Measurements from ENCODE around the gene CEMIP2. TPM values are rescaled to one million over a fixed set of nuclear protein-coding genes. Genes with fewer than 3 reads are reported as not detected.
A peak's percentile ranks its signal among the peaks of the same experiment; 100 is the strongest.

The CEMIP2 gene
- polyA plus RNA-seq, 1 of the 3 experiments (the other 2 are of a cell fraction), result 39.8 TPM

GRCh38 chr9:71764891-71765290, 3.4 kb downstream of the CEMIP2 start:
- Histone ChIP-seq H3K4me1 (ENCODE audit: control insufficient read depth in 1 of 2, insufficient read depth in 2 of 2, low read depth in 1 of 2, low read length in 1 of 2) (peaks cover 8 to 42% of the 10 kb centered on the region in 2 experiments), H3K36me3 (replicated peaks in 1 of 2; ENCODE audit: control insufficient read depth in 1 of 2, insufficient read depth in 2 of 2, low read length in 1 of 2) (no peaks in the 10 kb centered on the region), H3F3A (replicated peaks; ENCODE audit: insufficient read depth) (peaks cover 18% of the 10 kb centered on the region), H3K4me2 (peak overlapping the region; percentile 81; the same call in 1 of the 2 replicates), H3K9me2 (no peaks in the 10 kb centered on the region), H3K9ac (no peak overlapping the region), H3K9me3 (no peaks in the 10 kb centered on the region), H3K27me3 (ENCODE audit: insufficient read depth) (no peaks in the 10 kb centered on the region), H2AFZ (ENCODE audit: low read depth) (no peak overlapping the region), H3K27ac (ENCODE audit: low read depth in 2 of 2, low read length in 1 of 2) (peak overlapping the region in 1 of 2 experiments; percentile 80; a peak in 2 of 4 replicates), H3K79me2 (ENCODE audit: insufficient read depth) (peaks cover 63% of the 10 kb centered on the region), H4K20me1 (ENCODE audit: insufficient read depth) (no peaks in the 10 kb centered on the region), H3K4me3 (ENCODE audit: low read depth in 2 of 2, low read length in 1 of 2) (no peak overlapping the region)
- no peak for TF ChIP-seq TCF12 (IDR thresholded peaks at IDR 0.05)
- TF ChIP-seq SIN3A (IDR thresholded peaks at IDR 0.05; ENCODE audit: borderline replicate concordance, low read depth, low read length), result no peak
- TF ChIP-seq RAD21 (IDR thresholded peaks at IDR 0.05; ENCODE audit: low read length), result no peak
- no peak for TF ChIP-seq FOXM1 (IDR thresholded peaks at IDR 0.05; ENCODE audit: low read depth)
- TF ChIP-seq GABPA (IDR thresholded peaks at IDR 0.05; ENCODE audit: low read depth), result no peak
- TF ChIP-seq RFX5 (IDR thresholded peaks at IDR 0.05; ENCODE audit: low read length), result no peak
- TF ChIP-seq JUND (IDR thresholded peaks at IDR 0.05), result no peak
- TF ChIP-seq MAX (IDR thresholded peaks at IDR 0.05; ENCODE audit: low read depth), result no peak
- TF ChIP-seq IRF3 (IDR thresholded peaks at IDR 0.05; ENCODE audit: low read depth, low read length), result no peak
- TF ChIP-seq MXI1 (IDR thresholded peaks at IDR 0.05; ENCODE audit: low read depth, low read length), result no peak
- TF ChIP-seq ZBTB33 (IDR thresholded peaks at IDR 0.05; ENCODE audit: borderline replicate concordance, low read depth), result no peak
- 30% methylated on average over 1 of the region's 1 CpG for WGBS (ENCODE audit: low lambda C conversion rate)
- ChIA-PET POLR2A (no interaction called here), CTCF (no interaction called here)
- DNase-seq, result no peak

- no peak for DNase-seq
- WGBS (ENCODE audit: low lambda C conversion rate), result 30% methylated on average over 4 of the region's 4 CpGs
- Histone ChIP-seq H3K27ac (ENCODE audit: low read depth in 2 of 2, low read length in 1 of 2) (peak overlapping the region; percentile 73 to 80), H3K9ac (no peak overlapping the region; the same call in 1 of the 2 replicates), H3K9me2 (no peaks in the 10 kb centered on the region), H3K4me2 (peak overlapping the region; percentile 81; the same call in 1 of the 2 replicates), H3K4me3 (ENCODE audit: low read depth in 2 of 2, low read length in 1 of 2) (peak overlapping the region in 1 of 2 experiments; percentile 4; a peak in 1 of 4 replicates), H3K27me3 (ENCODE audit: insufficient read depth) (no peaks in the 10 kb centered on the region), H3F3A (replicated peaks; ENCODE audit: insufficient read depth) (peaks cover 17% of the 10 kb centered on the region), H3K9me3 (no peaks in the 10 kb centered on the region), H3K79me2 (ENCODE audit: insufficient read depth) (peaks cover 63% of the 10 kb centered on the region), H2AFZ (ENCODE audit: low read depth) (no peak overlapping the region), H3K4me1 (ENCODE audit: control insufficient read depth in 1 of 2, insufficient read depth in 2 of 2, low read depth in 1 of 2, low read length in 1 of 2) (peaks cover 7 to 42% of the 10 kb centered on the region in 2 experiments), H3K36me3 (replicated peaks in 1 of 2; ENCODE audit: control insufficient read depth in 1 of 2, insufficient read depth in 2 of 2, low read length in 1 of 2) (no peaks in the 10 kb centered on the region), H4K20me1 (ENCODE audit: insufficient read depth) (no peaks in the 10 kb centered on the region)
- ChIA-PET POLR2A (no interaction called here), CTCF (no interaction called here)
- TF ChIP-seq IRF3 (IDR thresholded peaks at IDR 0.05; ENCODE audit: low read depth, low read length) (no peak), MXI1 (IDR thresholded peaks at IDR 0.05; ENCODE audit: low read depth, low read length) (no peak), RXRA (IDR thresholded peaks at IDR 0.05; ENCODE audit: borderline replicate concordance, low read depth) (no peak), EP300 (IDR thresholded peaks at IDR 0.05; ENCODE audit: borderline replicate concordance in 1 of 2, low read depth in 1 of 2, low read length in 1 of 2) (no peak), EZH2phosphoT487 (IDR thresholded peaks at IDR 0.05; ENCODE audit: borderline replicate concordance, low read depth) (no peak), ZBTB33 (IDR thresholded peaks at IDR 0.05; ENCODE audit: borderline replicate concordance, low read depth) (no peak), FOSL2 (IDR thresholded peaks at IDR 0.05; ENCODE audit: borderline replicate concordance, low read depth) (no peak), GATA2 (CRISPR knock-in tag; IDR thresholded peaks at IDR 0.05) (no peak), CTCF (IDR thresholded peaks at IDR 0.05) (no peak), RAD21 (IDR thresholded peaks at IDR 0.05; ENCODE audit: low read length) (no peak)
These were observed 3.9 kb downstream of the CEMIP2 start for GRCh38 chr9:71764463-71764862.
